HEK293T (cell line): ENCODE data around the gene CLEC3B.

Experiments used
- BHLHE40 ChIP-seq: fragments of 450-650 bp; IDR thresholded peaks from 2 replicates; pipeline ENCODE4 v1.6.1; 2016; ENCODE audit warnings: mild to moderate bottlenecking, moderate library complexity, borderline replicate concordance
- ELF4 ChIP-seq: fragments of 450-650 bp; IDR thresholded peaks from 2 replicates; pipeline ENCODE4 v1.6.1; 2017; ENCODE audit warnings: antibody characterized with exemption
- FOXA1 ChIP-seq: fragments of 450-650 bp; IDR thresholded peaks from 2 replicates; pipeline ENCODE4 v1.6.1; 2016; ENCODE audit warnings: mild to moderate bottlenecking
- FOXK2 ChIP-seq: fragments of 450-650 bp; IDR thresholded peaks from 2 replicates; pipeline ENCODE4 v1.6.1; 2016; ENCODE audit warnings: mild to moderate bottlenecking
- HDGF ChIP-seq: fragments of 450-650 bp; IDR thresholded peaks from 2 replicates; pipeline ENCODE4 v1.6.1; 2017; ENCODE audit warnings: antibody characterized with exemption, borderline replicate concordance
- L3MBTL2 ChIP-seq: fragments of 450-650 bp; conservative IDR thresholded peaks from 2 replicates; pipeline ENCODE4 v1.6.1; 2016; ENCODE audit warnings: mild to moderate bottlenecking
- NFRKB ChIP-seq: fragments of 450-650 bp; IDR thresholded peaks from 2 replicates; pipeline ENCODE4 v1.6.1; 2016; ENCODE audit warnings: mild to moderate bottlenecking, moderate library complexity
- SP1 ChIP-seq: fragments of 450-650 bp; IDR thresholded peaks from 2 replicates; pipeline ENCODE4 v1.6.1; 2017
- SUZ12 ChIP-seq: fragments of 450-650 bp; IDR thresholded peaks from 2 replicates; pipeline ENCODE4 v1.6.1; 2016; ENCODE audit warnings: mild to moderate bottlenecking
- TARDBP ChIP-seq: fragments of 450-650 bp; IDR thresholded peaks from 2 replicates; pipeline ENCODE4 v1.6.1; 2016
- ZNF384 ChIP-seq: fragments of 450-650 bp; IDR thresholded peaks from 2 replicates; pipeline ENCODE4 v1.6.1; 2016
- TF ChIP-seq, protein P1 (sequence below): fragments of 450-650 bp; IDR thresholded peaks from 2 replicates; pipeline ENCODE4 v1.6.1; 2016

DNA sequence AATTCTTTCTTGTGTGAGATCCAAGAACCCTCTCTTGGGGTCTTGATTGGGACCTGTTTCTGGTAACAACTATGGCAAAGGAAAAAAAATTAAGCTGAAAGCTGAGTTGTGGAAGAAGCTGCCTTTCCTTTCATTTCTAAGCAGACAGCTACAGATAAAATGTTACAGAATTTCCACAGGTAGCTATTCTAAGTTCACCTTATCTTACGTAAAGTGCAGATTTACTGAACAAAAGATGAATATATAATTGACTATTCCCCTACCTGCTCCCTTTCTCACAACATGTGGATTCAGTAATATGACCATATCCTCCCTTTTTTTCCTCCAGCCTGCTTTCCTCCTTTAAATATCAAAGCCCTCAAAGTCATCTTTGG, 36.6 kb downstream of the CLEC3B start:
- TF ChIP-seq SUZ12: no peak
- no peak for TF ChIP-seq ELF4
- TF ChIP-seq FOXK2: no peak
- TF ChIP-seq FOXA1: no peak
- TF ChIP-seq BHLHE40: no peak
- TF ChIP-seq, protein P1, sequence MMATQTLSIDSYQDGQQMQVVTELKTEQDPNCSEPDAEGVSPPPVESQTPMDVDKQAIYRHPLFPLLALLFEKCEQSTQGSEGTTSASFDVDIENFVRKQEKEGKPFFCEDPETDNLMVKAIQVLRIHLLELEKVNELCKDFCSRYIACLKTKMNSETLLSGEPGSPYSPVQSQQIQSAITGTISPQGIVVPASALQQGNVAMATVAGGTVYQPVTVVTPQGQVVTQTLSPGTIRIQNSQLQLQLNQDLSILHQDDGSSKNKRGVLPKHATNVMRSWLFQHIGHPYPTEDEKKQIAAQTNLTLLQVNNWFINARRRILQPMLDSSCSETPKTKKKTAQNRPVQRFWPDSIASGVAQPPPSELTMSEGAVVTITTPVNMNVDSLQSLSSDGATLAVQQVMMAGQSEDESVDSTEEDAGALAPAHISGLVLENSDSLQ: no peak
- TF ChIP-seq ZNF384: no peak
- no peak for TF ChIP-seq HDGF
- TF ChIP-seq SP1: no peak
- no peak for TF ChIP-seq NFRKB
- TF ChIP-seq L3MBTL2: no peak
- no peak for TF ChIP-seq TARDBP
